ENCODE data around the gene NONO.
A peak's percentile ranks its signal among the peaks of the same experiment; 100 is the strongest.

NONO gene

GRCh38 chrX:71245159-71245558 is 38.3 kb upstream of the NONO start:
- no peak for DNase-seq (ENCODE audit: low read depth)
- no peak overlapping the region for H3K4me3 ChIP-seq (ENCODE audit: low read length)
- TF ChIP-seq CTCF (conservative IDR thresholded peaks at IDR 0.05; ENCODE audit: low read depth, low read length), result no peak

GRCh38 chrX:71250841-71251240 is 32.6 kb upstream of the NONO start:
- TF ChIP-seq CTCF (conservative IDR thresholded peaks at IDR 0.05; ENCODE audit: low read depth, low read length), result no peak
- no peak for DNase-seq (ENCODE audit: low read depth)
- no peak overlapping the region for H3K4me3 ChIP-seq (ENCODE audit: low read length)

- TF ChIP-seq CTCF (conservative IDR thresholded peaks at IDR 0.05; ENCODE audit: low read depth, low read length), result no peak
- DNase-seq (ENCODE audit: low read depth), result no peak
- H3K4me3 ChIP-seq (ENCODE audit: low read length), result no peak overlapping the region
Measured at GRCh38 chrX:71251466-71251973, 31.9 kb upstream of the NONO start.

- H3K4me3 ChIP-seq (ENCODE audit: low read length), result no peak overlapping the region
- DNase-seq (ENCODE audit: low read depth), result no peak
- no peak for TF ChIP-seq CTCF (conservative IDR thresholded peaks at IDR 0.05; ENCODE audit: low read depth, low read length)
Measured at GRCh38 chrX:71252221-71252620, 31.2 kb upstream of the NONO start.

GRCh38 chrX:71253253-71254091 is 30.0 kb upstream of the NONO start:
- H3K4me3 ChIP-seq (ENCODE audit: low read length), result peak overlapping the region; percentile 82
- TF ChIP-seq CTCF (conservative IDR thresholded peaks at IDR 0.05; ENCODE audit: low read depth, low read length), result peak; percentile 49
- no peak for DNase-seq (ENCODE audit: low read depth)

GRCh38 chrX:71254092-71254963 is 29.1 kb upstream of the NONO start, which contains the start of gene ZMYM3:
Gene ZMYM3, minus strand, starts transcription at chrX:71254140. Its CDS starts 885 bp downstream, at chrX:71253255.
- peak; percentile 50 for DNase-seq (ENCODE audit: low read depth)
- H3K4me3 ChIP-seq (ENCODE audit: low read length), result peak within 1 kb of the TSS; percentile 82
- TF ChIP-seq CTCF (conservative IDR thresholded peaks at IDR 0.05; ENCODE audit: low read depth, low read length), result no peak
